Measurements from ENCODE around the gene BHLHE41. TPM values are rescaled to one million over a fixed set of nuclear protein-coding genes. Genes with fewer than 3 reads are reported as not detected.

BHLHE41 gene
- total and polyA plus RNA-seq, 9 of the 15 experiments (the other 6 are each of a cell fraction or from before 2014, with no cell fraction given) = not detected

- no TSS peak for BruUV-seq (replicated peaks)
- no peaks in the 10 kb centered on the region for H4K20me1 ChIP-seq (replicated peaks; ENCODE audit: control insufficient read depth, insufficient read depth, low read length)
- no peak overlapping the region for H2AFZ ChIP-seq (ENCODE audit: low read depth, low read length)
- 6% methylated on average over 4 of the region's 7 CpGs for WGBS (ENCODE audit: insufficient coverage, low coverage, missing lambda C conversion rate)
- H3K4me3 ChIP-seq = no peak overlapping the region
- CTCF ChIA-PET (ENCODE audit: low intra/inter-chr PET ratio) = no interaction called here
- H3K27ac ChIP-seq (ENCODE audit: extremely low read depth, low read depth, low read length) = no peak overlapping the region
- TF ChIP-seq THAP7 (CRISPR knock-in tag; IDR thresholded peaks at IDR 0.05) (no peak), CREB3 (tag; conservative IDR thresholded peaks at IDR 0.05; ENCODE audit: low read depth) (no peak), EHMT2 (IDR thresholded peaks at IDR 0.05) (no peak), POLR2AphosphoS5 (IDR thresholded peaks at IDR 0.05; ENCODE audit: control insufficient read depth, insufficient read depth, low read depth, low read length) (no peak), ZSCAN29 (IDR thresholded peaks at IDR 0.05) (no peak), ASH1L (IDR thresholded peaks at IDR 0.05; ENCODE audit: borderline replicate concordance, low read depth, partially characterized antibody) (no peak), STAT6 (CRISPR knock-in tag; IDR thresholded peaks at IDR 0.05) (no peak), NFIX (CRISPR knock-in tag; IDR thresholded peaks at IDR 0.05; ENCODE audit: low read depth) (peak; percentile 49; the same call in 1 of the 2 replicates), ZBTB26 (CRISPR knock-in tag; IDR thresholded peaks at IDR 0.05) (no peak), CBX1 (IDR thresholded peaks at IDR 0.05; ENCODE audit: low read depth) (no peak), DACH1 (IDR thresholded peaks at IDR 0.05; ENCODE audit: partially characterized antibody) (peak; percentile 21), ZBTB11 (CRISPR knock-in tag; IDR thresholded peaks at IDR 0.05) (no peak), NFIC (IDR thresholded peaks at IDR 0.05) (peak; percentile 87)
- POLR2A ChIA-PET = no interaction called here
- H3K4me2 ChIP-seq (ENCODE audit: insufficient read depth, low read length) = no peak overlapping the region
- in situ Hi-C loops (cut with MboI) = no loop called here
- H3K9me1 ChIP-seq (ENCODE audit: control insufficient read depth, insufficient read depth, low read length) = no peaks in the 10 kb centered on the region
- no peaks in the 10 kb centered on the region for H3K9me3 ChIP-seq (replicated peaks; ENCODE audit: control insufficient read depth, insufficient read depth, low read depth, low read length)
- H3K36me3 ChIP-seq (ENCODE audit: control insufficient read depth, insufficient read depth, low read length) = no peaks in the 10 kb centered on the region
- no peak for ATAC-seq
- no peaks in the 10 kb centered on the region for H3K79me2 ChIP-seq (ENCODE audit: control insufficient read depth, insufficient read depth, low read length)
- H3K4me1 ChIP-seq (replicated peaks in 1 of 2; ENCODE audit: control insufficient read depth in 2 of 2, insufficient read depth in 2 of 2, low read length in 2 of 2) = no peaks in the 10 kb centered on the region
- no peak for DNase-seq (ENCODE audit: extremely low read depth in 1 of 4, low spot score in 3 of 4)
- H3K9ac ChIP-seq (ENCODE audit: insufficient read depth in 1 of 2, low read depth in 2 of 2, low read length in 2 of 2) = no peak overlapping the region
- intact Hi-C loops (cut with micrococcal nuclease) = no loop called here
- H3K27me3 ChIP-seq (ENCODE audit: control insufficient read depth in 2 of 2, insufficient read depth in 2 of 2, low read length in 2 of 2) = peaks cover 0 to 3% of the 10 kb centered on the region in 2 experiments; a peak in 2 of 5 replicates
- FAIRE-seq = no peak
These were observed 47.7 kb upstream of the BHLHE41 start for GRCh38 chr12:26172539-26172938.

Data from K562 (cell line).